Activated CD4-positive, CD25-positive, alpha-beta regulatory T cell (primary cell): Measurements from ENCODE around the gene TOR4A.
"Not testable (repeated sequence)": the region's sequence is repeated elsewhere in the genome, so short reads cannot be mapped to it uniquely, and the experiment has no call there.

Experiments used
- DNase-seq, 4 experiments: peaks; one replicate each; lab custom pipeline; 2025; lab: John Stamatoyannopoulos, UW

Gene TOR4A

DNA sequence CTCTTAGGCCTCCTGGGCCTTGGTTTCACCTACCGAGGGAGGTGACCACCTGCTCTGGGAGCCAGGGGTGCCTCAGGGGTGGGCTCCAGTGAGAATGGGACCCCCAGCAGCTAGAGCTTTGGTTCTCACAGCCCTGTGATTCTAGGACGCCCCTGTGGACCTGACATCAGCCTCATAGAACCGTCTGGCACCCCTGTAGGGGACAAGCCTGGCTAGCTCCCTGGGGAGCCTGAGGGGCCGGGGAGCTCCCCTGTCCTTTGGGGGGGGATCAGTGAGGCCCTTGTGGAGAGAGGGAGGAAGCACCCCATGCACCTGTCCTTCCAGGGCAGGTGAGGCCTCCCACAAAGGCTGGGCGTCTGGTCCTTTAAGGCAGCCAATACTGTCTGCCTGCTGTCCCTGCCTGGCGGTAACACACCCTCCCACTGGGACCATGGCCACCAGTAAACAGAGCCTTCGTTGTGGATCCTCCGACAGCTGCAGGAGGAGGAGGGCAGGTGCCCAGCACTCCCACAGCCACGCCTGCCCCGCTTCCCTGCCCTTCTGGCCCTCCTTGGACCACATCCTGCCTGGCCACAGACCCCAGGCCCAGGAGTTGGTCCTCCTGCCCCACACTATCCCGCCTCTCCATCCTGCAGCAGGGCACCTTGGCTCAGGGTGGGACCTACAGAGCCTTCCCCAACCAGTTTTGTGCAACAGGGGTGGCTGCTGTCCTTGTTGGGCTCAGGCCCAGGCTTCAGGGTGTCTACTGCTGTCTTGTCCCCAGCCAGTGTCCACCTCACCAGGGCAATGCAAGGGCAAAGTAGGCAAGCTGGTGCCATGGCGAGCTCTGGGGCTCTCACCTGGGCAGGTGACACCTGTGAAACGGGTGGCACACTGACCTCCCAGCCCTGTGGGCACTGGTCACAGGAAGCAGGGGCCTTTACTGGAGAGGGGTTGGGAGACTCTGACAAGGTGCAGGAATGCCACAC lies 39.5 kb upstream of the TOR4A start:
- DNase-seq: no peak

DNA sequence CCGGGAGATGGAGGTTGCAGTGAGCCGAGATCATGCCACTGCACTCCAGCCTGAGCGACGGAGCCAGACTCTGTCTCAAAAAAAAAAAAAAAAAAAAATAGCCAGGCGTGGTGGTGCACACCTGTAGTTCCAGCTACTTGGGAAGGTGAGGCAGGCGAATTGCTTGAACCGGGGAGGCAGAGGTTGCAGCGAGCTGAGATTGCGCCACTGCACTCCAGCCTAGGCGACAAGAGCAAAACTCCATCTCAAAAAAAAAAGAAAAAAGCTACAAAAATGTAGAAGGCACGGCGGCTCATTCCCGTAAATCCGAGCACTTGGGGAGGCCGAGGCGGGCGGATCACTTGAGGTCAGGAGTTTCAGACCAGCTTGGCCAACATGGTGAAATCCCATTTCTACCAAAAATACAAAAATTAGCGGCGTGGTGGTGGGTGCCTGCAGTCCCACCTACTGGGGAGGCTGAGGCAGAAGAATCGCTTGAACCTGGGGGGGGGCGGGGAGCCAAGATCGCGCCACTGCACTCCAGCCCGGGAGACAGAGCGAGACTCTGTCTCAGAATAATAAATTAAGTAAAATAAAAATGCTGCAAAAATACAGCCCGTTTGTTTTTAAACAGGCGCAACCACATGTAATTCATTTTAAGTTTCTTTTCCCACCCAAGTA lies 37.9 kb upstream of the TOR4A start:
- DNase-seq: not testable (repeated sequence)

DNA sequence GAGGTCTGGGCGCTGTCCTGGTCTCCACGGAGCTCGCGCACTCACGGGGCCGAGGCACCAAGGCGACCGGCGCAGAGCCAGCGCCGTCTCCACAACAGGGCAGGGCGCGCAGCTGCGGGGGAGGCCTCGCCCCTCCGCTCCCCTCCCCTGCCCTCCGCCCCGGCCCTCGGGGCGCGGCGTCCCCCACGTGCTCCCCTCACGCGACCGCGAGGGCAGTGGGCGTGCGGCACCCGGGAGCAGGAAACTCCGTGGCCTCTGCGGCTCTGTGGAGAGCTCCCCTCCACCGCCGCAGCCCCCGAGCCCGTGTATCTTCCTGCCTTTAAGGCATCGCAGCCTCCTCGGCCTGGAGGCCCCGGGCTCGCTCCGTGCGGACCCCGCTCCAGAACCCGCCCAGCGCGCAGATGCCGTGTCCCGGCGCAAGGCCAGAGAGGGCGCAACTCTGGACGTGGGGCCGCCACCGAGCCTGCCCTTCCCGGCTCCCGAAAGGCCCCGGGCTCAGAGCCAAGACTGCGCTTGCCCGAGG lies 37.1 kb upstream of the TOR4A start:
- peak; percentile 60 to 69 (median 65) for DNase-seq

DNA sequence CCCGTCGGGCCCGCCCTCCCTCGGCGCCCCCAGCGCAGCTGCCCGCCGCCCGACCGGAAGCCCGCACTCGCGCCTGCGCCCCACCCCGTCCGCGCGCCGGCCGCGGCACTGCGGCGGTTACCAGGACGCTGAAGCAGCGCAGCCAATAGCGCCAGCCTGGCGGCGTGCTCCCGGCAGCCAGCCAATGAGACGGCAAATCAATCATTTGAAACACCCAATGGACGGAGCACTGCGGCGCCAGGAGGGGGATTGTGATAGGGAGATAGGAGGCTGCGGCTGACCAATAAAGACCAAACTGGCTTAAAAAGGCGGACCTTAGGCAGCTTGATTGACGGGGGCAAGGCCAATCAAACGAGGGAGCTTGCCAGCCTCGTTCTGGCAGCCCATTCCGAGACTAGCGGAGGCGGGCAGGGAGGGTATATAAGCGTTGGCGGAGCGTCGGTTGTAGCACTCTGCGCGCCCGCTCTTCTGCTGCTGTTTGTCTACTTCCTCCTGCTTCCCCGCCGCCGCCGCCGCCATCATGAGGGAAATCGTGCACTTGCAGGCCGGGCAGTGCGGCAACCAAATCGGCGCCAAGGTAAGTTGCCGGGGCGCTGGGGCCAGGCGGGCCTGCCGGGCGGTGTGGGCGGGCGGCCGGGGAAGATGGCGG lies 36.6 kb upstream of the TOR4A start, which contains the start of gene TUBB4B:
Gene TUBB4B, plus strand, starts transcription at position 447 of the 649 bp plus-strand sequence. Its CDS starts 74 bp downstream, at position 521.
- DNase-seq: peak; percentile 91 to 100 (median 96)

DNA sequence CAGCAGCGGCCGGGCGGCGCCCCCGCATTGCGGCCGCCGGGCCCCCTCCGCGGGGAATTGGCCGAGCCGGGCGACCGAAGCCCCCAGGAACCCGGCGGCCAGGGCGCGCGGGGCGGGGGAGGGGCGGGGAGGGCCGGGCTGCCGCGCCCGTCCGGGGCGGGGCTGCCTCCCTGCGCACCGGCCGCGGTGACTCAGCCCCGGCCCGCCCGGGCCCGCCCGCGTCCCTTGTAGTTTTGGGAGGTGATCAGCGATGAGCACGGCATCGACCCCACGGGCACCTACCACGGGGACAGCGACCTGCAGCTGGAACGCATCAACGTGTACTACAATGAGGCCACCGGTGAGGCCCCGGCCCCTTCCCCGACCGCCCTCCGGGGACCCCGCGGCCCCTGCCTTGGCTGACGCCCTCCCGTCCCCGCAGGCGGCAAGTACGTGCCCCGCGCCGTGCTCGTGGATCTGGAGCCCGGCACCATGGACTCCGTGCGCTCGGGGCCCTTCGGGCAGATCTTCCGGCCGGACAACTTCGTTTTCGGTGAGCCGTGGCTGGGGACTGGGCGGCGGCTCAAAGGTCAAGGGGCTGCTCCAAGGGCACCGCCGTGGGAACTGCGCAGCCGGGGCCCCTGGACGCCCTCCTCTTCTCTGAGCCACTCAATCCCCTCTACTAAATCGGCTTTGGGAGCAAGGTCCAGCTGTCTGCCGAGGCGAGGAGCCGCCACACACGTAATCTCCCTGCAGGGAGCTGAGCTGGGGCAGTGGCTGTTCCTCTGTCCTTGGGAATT lies 35.8 kb upstream of the TOR4A start:
- peak; percentile 37 to 69 (median 50) for DNase-seq

DNA sequence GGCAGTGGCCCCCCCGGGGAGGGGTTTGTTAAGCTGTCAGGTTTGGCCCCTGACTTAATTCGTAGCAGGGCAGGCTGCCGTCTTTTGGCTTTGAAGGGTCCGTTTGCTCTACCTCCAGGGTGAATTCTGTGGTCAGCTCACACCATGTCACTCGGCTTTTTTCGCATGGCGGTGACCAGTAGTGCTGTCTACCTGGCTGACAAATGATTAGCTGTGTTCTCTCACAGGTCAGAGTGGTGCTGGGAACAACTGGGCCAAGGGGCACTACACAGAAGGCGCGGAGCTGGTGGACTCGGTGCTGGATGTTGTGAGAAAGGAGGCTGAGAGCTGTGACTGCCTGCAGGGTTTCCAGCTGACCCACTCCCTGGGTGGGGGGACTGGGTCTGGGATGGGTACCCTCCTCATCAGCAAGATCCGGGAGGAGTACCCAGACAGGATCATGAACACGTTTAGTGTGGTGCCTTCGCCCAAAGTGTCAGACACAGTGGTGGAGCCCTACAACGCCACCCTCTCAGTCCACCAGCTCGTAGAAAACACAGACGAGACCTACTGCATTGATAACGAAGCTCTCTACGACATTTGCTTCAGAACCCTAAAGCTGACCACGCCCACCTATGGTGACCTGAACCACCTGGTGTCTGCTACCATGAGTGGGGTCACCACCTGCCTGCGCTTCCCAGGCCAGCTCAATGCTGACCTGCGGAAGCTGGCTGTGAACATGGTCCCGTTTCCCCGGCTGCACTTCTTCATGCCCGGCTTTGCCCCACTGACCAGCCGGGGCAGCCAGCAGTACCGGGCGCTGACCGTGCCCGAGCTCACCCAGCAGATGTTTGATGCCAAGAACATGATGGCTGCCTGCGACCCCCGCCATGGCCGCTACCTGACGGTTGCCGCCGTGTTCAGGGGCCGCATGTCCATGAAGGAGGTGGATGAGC lies 35.0 kb upstream of the TOR4A start:
- no peak for DNase-seq

DNA sequence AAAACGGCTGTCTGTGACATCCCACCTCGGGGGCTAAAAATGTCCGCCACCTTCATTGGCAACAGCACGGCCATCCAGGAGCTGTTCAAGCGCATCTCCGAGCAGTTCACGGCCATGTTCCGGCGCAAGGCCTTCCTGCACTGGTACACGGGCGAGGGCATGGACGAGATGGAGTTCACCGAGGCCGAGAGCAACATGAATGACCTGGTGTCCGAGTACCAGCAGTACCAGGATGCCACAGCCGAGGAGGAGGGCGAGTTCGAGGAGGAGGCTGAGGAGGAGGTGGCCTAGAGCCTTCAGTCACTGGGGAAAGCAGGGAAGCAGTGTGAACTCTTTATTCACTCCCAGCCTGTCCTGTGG lies 34.3 kb upstream of the TOR4A start:
- not testable (repeated sequence) for DNase-seq

DNA sequence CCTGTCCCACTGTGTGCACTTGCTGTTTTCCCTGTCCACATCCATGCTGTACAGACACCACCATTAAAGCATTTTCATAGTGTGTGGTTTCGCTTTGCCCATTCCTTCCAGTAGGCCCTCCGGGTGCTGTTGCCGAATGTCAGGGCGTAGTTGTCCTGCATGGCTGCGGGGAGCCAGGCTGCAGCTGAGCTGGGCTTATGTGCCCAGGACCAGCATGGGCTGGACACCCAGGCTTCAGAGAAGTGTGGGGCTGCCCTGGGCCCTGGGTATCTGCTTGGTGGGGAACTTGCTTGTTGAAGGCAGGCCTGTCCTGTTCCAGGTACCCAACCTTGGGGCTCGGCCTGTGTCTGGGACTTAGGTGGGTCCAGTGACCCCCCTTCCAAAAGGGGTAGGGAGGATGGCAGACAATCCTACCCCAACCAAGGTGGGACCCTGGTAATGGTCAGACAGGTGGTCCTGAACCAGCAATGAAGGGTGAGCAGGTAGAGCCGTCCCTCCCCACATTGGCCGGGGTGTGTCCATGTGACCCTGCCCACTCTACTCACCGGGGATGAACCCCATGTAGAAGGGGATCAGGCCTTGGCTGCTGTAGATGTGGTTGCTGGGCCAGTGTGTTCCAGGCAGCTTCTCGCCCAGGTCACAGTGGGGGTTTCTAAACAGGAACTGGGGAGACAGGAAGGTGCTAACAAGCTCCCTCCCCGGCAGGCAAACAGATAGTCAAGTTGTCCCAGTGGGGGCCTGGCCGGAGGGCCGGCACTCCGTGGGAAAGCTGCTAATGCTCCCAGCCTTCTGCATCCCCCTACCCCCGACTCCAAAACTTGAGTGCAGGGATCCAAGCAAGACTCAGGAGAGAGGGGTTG lies 33.7 kb upstream of the TOR4A start:
- DNase-seq: no peak

DNA sequence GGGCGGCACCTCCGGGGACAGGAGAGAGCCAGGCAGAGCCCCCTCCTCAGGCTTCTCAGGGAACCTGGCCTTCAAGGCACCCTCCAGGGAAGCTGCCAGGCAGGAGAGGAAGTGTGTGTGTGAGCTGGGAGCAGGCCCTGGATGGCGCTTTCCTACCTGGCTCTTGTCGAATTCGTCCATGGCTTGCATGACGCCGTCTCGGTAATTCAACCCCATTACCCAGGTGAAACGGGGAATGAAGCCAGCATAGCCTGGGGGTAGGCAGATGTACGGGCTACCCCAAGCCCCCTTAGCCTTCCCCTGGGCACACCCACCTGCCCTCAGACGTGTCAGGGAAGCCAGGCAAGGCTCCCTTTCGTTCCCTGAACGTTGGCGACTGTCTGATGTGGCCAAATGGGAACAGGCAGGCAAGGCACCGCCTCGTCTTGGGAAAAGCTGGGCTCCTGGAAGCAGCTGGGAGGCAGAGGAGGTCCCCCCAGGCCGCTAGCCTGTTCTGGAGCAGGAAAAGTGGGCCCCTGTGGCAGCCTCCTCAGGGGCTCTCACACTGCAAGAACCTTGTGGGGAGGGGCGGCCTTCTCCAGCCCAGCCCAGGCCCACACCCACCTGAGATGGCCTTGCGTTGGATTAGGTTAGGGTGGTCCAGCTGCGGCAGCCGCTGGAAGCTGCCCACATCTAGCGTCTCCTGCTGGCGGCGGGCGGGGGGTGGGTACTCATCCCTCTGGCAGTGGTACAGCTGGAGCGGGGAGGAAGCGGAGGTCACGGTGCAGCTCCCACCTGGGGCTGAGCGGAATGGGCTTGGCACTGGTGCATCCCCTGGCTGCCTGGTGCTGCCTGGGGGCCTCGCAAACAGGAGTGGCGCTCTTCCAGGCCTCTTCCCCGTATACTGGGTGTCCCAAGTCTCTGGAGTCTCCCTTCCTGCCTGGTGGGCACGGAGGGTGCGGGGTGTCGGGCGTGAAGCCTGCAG lies 32.8 kb upstream of the TOR4A start:
- no peak for DNase-seq

DNA sequence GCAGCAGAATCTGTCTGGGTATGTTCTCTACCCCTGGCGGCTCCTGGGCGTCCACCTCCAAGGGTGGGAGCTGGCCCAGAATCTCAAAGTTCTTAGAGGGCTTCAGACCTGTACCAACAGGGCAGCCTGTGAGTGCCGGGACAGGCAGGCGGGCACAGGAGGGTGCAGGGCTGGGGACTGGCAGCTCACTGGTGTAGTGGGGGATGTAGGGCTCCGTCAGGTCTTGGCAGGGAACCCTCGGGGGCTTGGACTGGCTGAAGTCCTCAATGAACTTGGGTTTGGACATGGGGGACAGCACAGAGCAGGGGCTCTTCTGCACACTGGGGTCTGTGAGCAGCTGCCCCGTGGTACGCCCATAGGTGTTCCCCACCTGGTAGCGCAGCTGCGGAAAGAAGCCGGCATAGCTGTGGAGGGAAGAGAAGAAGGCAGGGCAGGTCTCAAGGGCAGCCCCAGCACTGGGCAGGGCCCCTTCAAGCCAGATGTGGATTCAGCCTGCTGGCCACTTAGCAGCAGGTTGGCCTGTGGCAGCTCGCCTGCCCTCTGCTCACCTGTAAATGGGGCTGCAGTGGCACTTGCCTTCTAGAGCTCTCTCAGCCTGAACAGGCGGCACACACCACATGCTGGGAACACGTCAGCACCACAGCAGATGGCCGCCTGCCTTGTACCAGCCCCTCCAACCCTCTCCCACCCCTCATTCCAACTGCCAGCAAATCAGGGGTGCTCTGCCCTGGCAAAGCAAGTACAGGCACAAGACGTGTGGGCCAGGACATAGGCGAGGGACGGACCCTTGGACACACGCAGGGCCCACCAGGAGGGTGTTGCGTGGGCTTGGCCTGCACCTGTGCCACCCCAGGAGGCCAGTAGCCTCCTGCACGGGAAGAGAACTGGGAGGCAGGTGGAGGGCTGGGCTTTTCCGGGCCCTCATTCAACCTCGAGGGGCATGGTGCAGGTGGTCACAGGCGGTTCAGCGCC lies 31.8 kb upstream of the TOR4A start:
- DNase-seq: no peak

DNA sequence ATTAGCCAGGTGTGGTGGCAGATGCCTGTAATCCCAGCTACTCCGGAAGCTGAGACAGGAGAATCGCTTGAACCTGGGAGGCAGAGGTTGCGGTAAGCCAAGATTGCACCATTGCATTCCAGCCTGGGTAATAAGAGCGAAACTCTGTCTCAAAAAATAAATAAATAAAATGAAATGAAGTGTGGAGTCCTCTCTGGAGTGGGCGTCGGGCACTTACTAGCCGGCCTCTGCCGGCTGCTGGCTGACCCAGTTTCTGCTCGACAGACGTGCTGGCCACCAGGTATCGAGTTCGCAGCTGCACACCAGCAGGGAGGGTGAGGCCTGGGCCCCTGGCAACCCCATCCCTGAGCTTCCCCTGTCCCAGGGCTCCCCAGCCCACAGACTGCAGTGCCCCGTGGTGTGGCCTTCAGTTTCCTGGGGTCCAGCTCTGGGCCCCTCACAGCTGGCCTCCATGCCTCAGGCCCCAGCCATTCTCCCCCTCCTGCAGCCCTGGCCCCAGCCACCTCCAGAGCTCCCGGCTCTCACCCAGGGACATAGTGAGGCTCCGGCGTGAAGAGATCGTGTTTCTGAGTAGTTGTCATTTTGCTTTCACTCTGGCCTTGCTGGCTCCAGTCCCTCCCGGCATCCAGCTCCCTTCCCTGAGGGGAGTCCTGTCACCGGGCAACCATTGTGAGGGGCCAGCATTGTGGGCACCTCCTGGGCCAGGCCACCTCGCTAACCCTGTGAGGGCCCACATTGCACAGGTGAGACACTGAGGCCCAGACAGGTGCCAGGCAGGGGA lies 30.2 kb upstream of the TOR4A start:
- DNase-seq: no peak

DNA sequence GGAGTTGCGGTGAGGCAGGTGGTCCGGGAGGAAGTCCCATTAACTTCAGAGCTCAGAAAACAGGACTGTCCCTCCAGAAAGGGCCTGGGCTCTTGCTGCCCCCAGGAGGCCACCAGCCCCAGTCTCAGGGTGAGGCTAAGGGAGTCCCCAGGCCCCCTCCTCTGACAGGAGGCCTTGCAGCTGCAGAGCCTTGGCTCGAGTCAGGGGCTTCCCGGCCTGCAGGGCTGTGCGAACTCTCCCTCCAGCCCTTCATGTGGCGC lies 29.7 kb upstream of the TOR4A start:
- DNase-seq: no peak

DNA sequence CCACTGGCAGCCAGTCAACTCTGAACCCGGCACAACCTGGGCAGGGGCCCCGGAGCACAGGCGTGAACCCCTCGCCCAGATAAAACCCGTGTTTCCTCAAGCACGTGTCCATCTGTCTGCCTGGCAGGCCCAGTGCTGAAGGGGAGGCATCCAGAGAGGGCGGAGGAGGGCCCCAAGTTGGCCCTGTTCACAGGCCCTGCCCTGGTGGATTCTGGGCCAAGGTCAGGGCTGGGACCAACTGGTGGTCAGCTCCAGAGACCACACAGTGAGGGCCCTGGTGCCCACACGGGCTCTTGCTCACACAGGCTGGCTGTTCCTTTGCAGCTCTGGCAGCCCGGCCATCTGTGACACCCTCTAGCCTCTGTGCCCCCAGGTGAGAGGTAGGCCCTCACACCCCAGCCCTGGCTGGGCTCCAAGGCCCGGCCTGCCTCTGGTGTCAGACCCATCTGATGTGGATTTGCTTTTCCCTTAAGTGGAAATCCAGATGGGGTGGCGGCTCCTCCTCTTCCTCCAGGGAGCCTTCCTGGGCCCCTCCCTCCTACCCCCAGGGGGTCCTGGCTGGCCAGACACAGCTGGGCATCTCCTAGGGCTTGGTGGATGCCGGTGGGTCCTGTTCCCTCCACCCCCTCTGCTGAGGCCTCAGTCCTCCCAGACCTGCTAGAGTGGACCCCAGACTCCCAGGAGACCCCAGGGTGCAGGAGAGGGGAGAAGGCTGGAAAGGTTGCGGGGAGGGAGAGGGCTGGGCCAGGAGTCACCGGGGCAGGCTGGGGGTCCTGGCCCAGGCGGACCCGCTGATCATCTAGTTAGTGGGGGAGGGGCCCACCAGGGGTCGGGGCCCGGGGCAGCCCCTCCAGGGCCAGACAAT lies 27.0 kb upstream of the TOR4A start:
- no peak for DNase-seq

DNA sequence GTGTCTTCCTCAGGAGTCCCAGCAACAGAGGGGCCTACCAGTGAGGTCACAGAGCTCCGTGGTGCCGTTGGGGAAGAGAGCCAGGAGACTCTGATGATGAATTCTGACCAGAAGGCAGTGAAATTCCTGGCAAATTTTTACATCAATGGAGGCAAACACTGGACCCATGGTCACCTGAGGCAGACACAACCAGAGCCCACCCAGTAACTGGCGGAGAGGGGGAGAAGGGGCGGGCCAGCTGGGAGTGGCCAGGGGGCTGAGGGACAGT lies 26.4 kb upstream of the TOR4A start, which contains the start of gene STPG3:
Gene STPG3, plus strand, starts transcription at position 93 of the 268 bp plus-strand sequence. Its CDS starts 1 bp downstream, at position 94.
- DNase-seq: no peak

DNA sequence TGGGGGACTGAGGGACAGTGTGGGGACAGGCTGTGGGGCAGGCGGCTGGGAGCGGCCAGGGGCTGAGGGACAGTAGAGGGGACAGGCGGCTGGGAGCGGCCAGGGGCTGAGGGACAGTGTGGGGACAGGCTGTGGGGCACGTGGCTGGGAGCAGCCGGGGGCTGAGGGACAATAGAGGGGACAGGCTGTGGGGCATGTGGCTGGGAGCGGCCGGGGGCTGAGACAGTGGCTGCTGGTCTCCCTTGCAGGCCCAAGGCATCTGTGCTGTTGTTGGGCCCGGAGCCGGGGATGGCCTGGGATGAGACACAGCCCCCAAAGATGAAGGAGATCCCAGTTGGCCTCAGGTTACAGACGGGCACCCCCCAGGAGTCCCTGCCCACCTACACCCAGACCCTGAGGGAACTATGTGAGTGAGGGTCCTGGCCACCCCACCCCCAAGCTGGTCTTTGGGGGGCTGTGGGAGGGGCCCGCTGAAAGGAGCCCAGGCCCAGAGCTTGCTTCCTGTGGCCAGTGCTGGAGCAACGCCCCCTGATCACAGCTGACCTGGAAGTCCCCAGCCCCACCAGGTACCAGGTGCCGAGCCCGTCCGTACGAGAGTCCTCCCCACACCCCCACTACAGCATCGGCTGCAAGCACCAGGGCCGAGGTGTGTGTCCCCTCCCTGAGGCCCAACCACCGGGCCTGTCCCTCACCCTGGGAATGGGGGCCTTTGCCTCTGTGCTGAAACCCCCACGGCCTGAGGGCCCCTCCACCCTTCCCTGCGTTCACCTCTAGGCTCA lies 25.8 kb upstream of the TOR4A start:
- no peak for DNase-seq
